H1 (cell line): ENCODE measurements around the gene MATN4. TPM values are rescaled to one million over a fixed set of nuclear protein-coding genes. Genes with fewer than 3 reads are reported as not detected.

Experiments
- CTCF ChIA-PET: fragments of 300-600 bp; sonication (Branson Sonifier 250); formaldehyde crosslinking; loops from one replicate; lab custom pipeline; 2021; ENCODE audit not compliant: partially characterized antibody; lab: Charles Lee
- POLR2A ChIA-PET: fragments of 300-600 bp; sonication (Branson Sonifier 250); formaldehyde crosslinking; loops from one replicate; lab custom pipeline; 2021; ENCODE audit warnings: inconsistent platforms; ENCODE audit not compliant: partially characterized antibody; lab: Charles Lee
- DNase-seq, 2 experiments: peaks; one replicate each; pipeline versions ENCODE4 v3.0.0 to v3.0.0-alpha.2; 2010 to 2022; ENCODE audit warnings: low spot score in 2 of 2, low read depth in 1 of 2, mixed read lengths in 1 of 2
- FAIRE-seq: peaks from 2 replicates; lab custom pipeline; 2011; peaks lifted over from hg19 to GRCh38; lab: Jason Lieb, UNC
- H2AFZ ChIP-seq: 2 replicates; pipeline ENCODE4 v1.8.1; 2012; ENCODE audit warnings: low read length, inconsistent platforms
- H2AK5ac ChIP-seq: 2 replicates; pipeline ENCODE4 v1.6.1; 2013; ENCODE audit warnings: low read depth, low read length
- H2BK120ac ChIP-seq: replicated peaks from 2 replicates; pipeline ENCODE3; 2013; ENCODE audit warnings: low read depth, low read length, inconsistent platforms
- H2BK12ac ChIP-seq: 2 replicates; pipeline ENCODE4 v1.6.1; 2013; ENCODE audit warnings: low read depth, low read length
- H2BK15ac ChIP-seq: 2 replicates; pipeline ENCODE4 v1.6.1; 2013; ENCODE audit warnings: low read length
- H2BK20ac ChIP-seq: 2 replicates; pipeline ENCODE4 v1.6.1; 2013; ENCODE audit warnings: low read length
- H2BK5ac ChIP-seq: 2 replicates; pipeline ENCODE4 v1.6.1; 2013; ENCODE audit warnings: low read depth, low read length
- H3K14ac ChIP-seq: 2 replicates; pipeline ENCODE4 v1.6.1; 2013; ENCODE audit warnings: inconsistent platforms; ENCODE audit not compliant: insufficient read length
- H3K18ac ChIP-seq: 2 replicates; pipeline ENCODE4 v1.6.1; 2013; ENCODE audit warnings: low read length; ENCODE audit errors: extremely low read depth
- H3K23ac ChIP-seq: 2 replicates; pipeline ENCODE4 v1.6.1; 2013; ENCODE audit warnings: inconsistent platforms; ENCODE audit not compliant: insufficient read length
- H3K23me2 ChIP-seq: 2 replicates; pipeline ENCODE4 v1.6.1; 2013; ENCODE audit warnings: low read depth, low read length
- H3K27ac ChIP-seq: 2 replicates; pipeline ENCODE4 v1.6.1; 2011; ENCODE audit warnings: low read depth, low read length, inconsistent platforms
- H3K27me3 ChIP-seq, 4 experiments: replicated peaks in 1 of 4; 1 replicate in 1 of 4; 2 replicates in 3 of 4; pipeline versions ENCODE4 v1.6.1 to v1.8.1; 2011 to 2013; ENCODE audit warnings: low read length in 3 of 4, mild to moderate bottlenecking in 3 of 4, inconsistent platforms in 2 of 4, mixed read lengths in 2 of 4, moderate library complexity in 1 of 4; ENCODE audit not compliant: control insufficient read depth in 3 of 4, insufficient read depth in 3 of 4; ENCODE audit errors: extremely low read depth in 1 of 4
- H3K36me3 ChIP-seq, 4 experiments: 2 replicates each; pipeline versions ENCODE4 v1.6.1 to v1.8.1; 2011 to 2013; ENCODE audit warnings: mild to moderate bottlenecking in 4 of 4, low read length in 3 of 4, moderate library complexity in 2 of 4, control low read depth in 1 of 4, inconsistent platforms in 1 of 4; ENCODE audit not compliant: insufficient read depth in 4 of 4, control insufficient read depth in 2 of 4
- H3K4ac ChIP-seq: replicated peaks from 2 replicates; pipeline ENCODE3; 2013; ENCODE audit warnings: low read length, low read depth, mixed read lengths, inconsistent platforms; ENCODE audit not compliant: insufficient read length
- H3K4me1 ChIP-seq, 4 experiments: replicated peaks in 1 of 4; 1 replicate in 1 of 4; 2 replicates in 3 of 4; pipeline versions ENCODE4 v1.6.1 to v1.8.1; 2011 to 2013; ENCODE audit warnings: low read length in 3 of 4, inconsistent platforms in 2 of 4, mixed read lengths in 1 of 4; ENCODE audit not compliant: insufficient read depth in 4 of 4, control insufficient read depth in 3 of 4
- H3K4me2 ChIP-seq, 2 experiments: 2 replicates each; pipeline versions ENCODE4 v1.6.1 to v1.8.1; 2011 to 2013; ENCODE audit warnings: low read depth in 2 of 2, low read length in 2 of 2, control low read depth in 1 of 2, inconsistent platforms in 1 of 2, mild to moderate bottlenecking in 1 of 2; ENCODE audit not compliant: insufficient read depth in 1 of 2
- H3K4me3 ChIP-seq, 4 experiments: fragments of 200-600, 300-600 bp in 1 of 4; sonication (generic), shearing (Covaris generic), sonication (Bioruptor Twin) in 1 of 4; 2 replicates each; pipeline versions ENCODE4 v1.5.1 to v1.8.1; 2011 to 2016; ENCODE audit warnings: low read length in 4 of 4, low read depth in 3 of 4, control low read depth in 2 of 4, inconsistent platforms in 2 of 4, mild to moderate bottlenecking in 2 of 4, mixed read lengths in 1 of 4, moderate library complexity in 1 of 4; ENCODE audit not compliant: insufficient read depth in 2 of 4; ENCODE audit errors: extremely low read depth in 1 of 4
- H3K56ac ChIP-seq: replicated peaks from 2 replicates; pipeline ENCODE3; 2013; ENCODE audit warnings: low read depth, mild to moderate bottlenecking, mixed read lengths, low read length, inconsistent platforms; ENCODE audit not compliant: insufficient read length
- H3K79me1 ChIP-seq: 2 replicates; pipeline ENCODE4 v1.6.1; 2013; ENCODE audit warnings: low read depth, low read length, control low read depth
- H3K79me2 ChIP-seq, 2 experiments: 2 replicates each; pipeline versions ENCODE4 v1.6.1 to v1.8.1; 2012 to 2013; ENCODE audit warnings: low read length in 2 of 2, mild to moderate bottlenecking in 2 of 2, inconsistent platforms in 1 of 2; ENCODE audit not compliant: insufficient read depth in 2 of 2, control insufficient read depth in 1 of 2
- H3K9ac ChIP-seq, 4 experiments: replicated peaks in 1 of 4; 1 replicate in 1 of 4; 2 replicates in 3 of 4; pipeline versions ENCODE4 v1.6.1 to v1.8.1; 2011 to 2013; ENCODE audit warnings: low read depth in 3 of 4, low read length in 3 of 4, control low read depth in 2 of 4, mild to moderate bottlenecking in 2 of 4, moderate library complexity in 2 of 4, inconsistent platforms in 1 of 4; ENCODE audit errors: extremely low read depth in 1 of 4
- H3K9me3 ChIP-seq, 2 experiments: 2 replicates each; pipeline versions ENCODE4 v1.6.1 to v1.8.1; 2012 to 2013; ENCODE audit warnings: mild to moderate bottlenecking in 2 of 2, moderate library complexity in 2 of 2, control low read depth in 1 of 2, inconsistent platforms in 1 of 2, low read depth in 1 of 2, low read length in 1 of 2, mixed read lengths in 1 of 2; ENCODE audit not compliant: insufficient read depth in 2 of 2
- H4K20me1 ChIP-seq, 2 experiments: replicated peaks in 1 of 2; 2 replicates each; pipeline versions ENCODE3 to v1.8.1; 2011 to 2013; ENCODE audit warnings: inconsistent platforms in 2 of 2, low read length in 2 of 2, mild to moderate bottlenecking in 1 of 2; ENCODE audit not compliant: insufficient read depth in 2 of 2, control insufficient read depth in 1 of 2
- H4K5ac ChIP-seq: 2 replicates; pipeline ENCODE4 v1.6.1; 2013; ENCODE audit warnings: low read length, low read depth, mixed read lengths, inconsistent platforms; ENCODE audit not compliant: insufficient read length
- H4K8ac ChIP-seq: 2 replicates; pipeline ENCODE4 v1.8.0; 2013; ENCODE audit warnings: mild to moderate bottlenecking, moderate library complexity, low read length, inconsistent platforms; ENCODE audit not compliant: insufficient read depth; ENCODE audit errors: extremely low read depth
- H4K91ac ChIP-seq: replicated peaks from 2 replicates; pipeline ENCODE3; 2013; ENCODE audit warnings: low read length, mixed read lengths, inconsistent platforms; ENCODE audit not compliant: insufficient read length
- CBX5 ChIP-seq: fragments of 300-800, 300-1000 bp; sonication (generic); IDR thresholded peaks from 2 replicates; pipeline ENCODE4 v1.7.1; 2016; ENCODE audit warnings: antibody characterized with exemption, low read length, low read depth
- KDM4A ChIP-seq: IDR thresholded peaks from one replicate; pipeline ENCODE4 v1.7.1; 2012; ENCODE audit warnings: low read depth, mild to moderate bottlenecking, moderate library complexity, low read length, inconsistent platforms; ENCODE audit not compliant: severe bottlenecking
- POLR2AphosphoS5 ChIP-seq: IDR thresholded peaks from 2 replicates; pipeline ENCODE4 v1.6.1; 2011; ENCODE audit warnings: low read depth, low read length
- POU5F1 ChIP-seq: IDR thresholded peaks from 2 replicates; pipeline ENCODE4 v1.6.1; 2011; ENCODE audit warnings: low read depth, mild to moderate bottlenecking, low read length, moderate library complexity
- RXRA ChIP-seq: IDR thresholded peaks from 2 replicates; pipeline ENCODE4 v1.6.1; 2011; ENCODE audit warnings: low read depth, mild to moderate bottlenecking, low read length, moderate library complexity; ENCODE audit not compliant: insufficient read depth
- SIRT6 ChIP-seq: IDR thresholded peaks from one replicate; pipeline ENCODE4 v1.7.1; 2012; ENCODE audit warnings: low read length, inconsistent platforms
- SP4 ChIP-seq: IDR thresholded peaks from 2 replicates; pipeline ENCODE4 v1.6.1; 2012; ENCODE audit warnings: low read length, inconsistent platforms
- SRF ChIP-seq: IDR thresholded peaks from 2 replicates; pipeline ENCODE4 v1.6.1; 2011; ENCODE audit warnings: mild to moderate bottlenecking, low read depth, low read length, moderate library complexity
- TCF12 ChIP-seq: IDR thresholded peaks from 2 replicates; pipeline ENCODE4 v1.6.1; 2011; ENCODE audit warnings: low read depth, mild to moderate bottlenecking, low read length
- YY1 ChIP-seq: IDR thresholded peaks from 2 replicates; pipeline ENCODE4 v1.6.1; 2011; ENCODE audit warnings: low read depth, mild to moderate bottlenecking, low read length
- WGBS, 2 experiments: shearing (Covaris generic) in 1 of 2; methylation state at CpG; one replicate each; pipeline versions ENCODE4 v1.1.6 to v1.1.7; 2013 to 2015; ENCODE audit warnings: low lambda C conversion rate in 2 of 2, mixed read lengths in 2 of 2, inconsistent platforms in 1 of 2, low coverage in 1 of 2, missing lambda C conversion rate in 1 of 2; ENCODE audit not compliant: insufficient replicate concordance in 2 of 2, insufficient coverage in 1 of 2, insufficient read length in 1 of 2; ENCODE audit errors: extremely low coverage in 1 of 2, missing lambda C conversion rate in 1 of 2; 5-methylcytosine and 5-hydroxymethylcytosine counted together
- polyA plus RNA-seq, 7 experiments: library from polyadenylated mRNA; depleted of rRNA in 3 of 7; stranded (reverse) in 5 of 7; unstranded in 2 of 7; fragments of >200 nt in 5 of 7; fragments of 200-250 nt in 2 of 7; gene quantifications; 1 replicate in 5 of 7; 2 replicates in 1 of 7; 4 replicates in 1 of 7; pipeline versions ENCODE4 v1.2.1 to v1.2.3, GENCODE V29; 2011 to 2013; ENCODE audit warnings: missing spikeins in 2 of 7, mixed read lengths in 2 of 7
- total RNA-seq: library from RNA; stranded (reverse); fragmentation: NEBNext Ultra II Directional; extraction: Animal tissue kit (Norgen Biotek cat#: 25700); gene quantifications from 2 replicates; pipeline ENCODE4 v1.2.1, GENCODE V29; 2021
- TF ChIP-seq, protein P1 (sequence below): IDR thresholded peaks from 2 replicates; pipeline ENCODE4 v1.6.1; 2011; ENCODE audit warnings: low read depth, mild to moderate bottlenecking, low read length; ENCODE audit not compliant: insufficient read depth

MATN4 gene
- total and polyA plus RNA-seq, 2 of the 8 experiments (the other 6 are each of a cell fraction or from before 2014, with no cell fraction given) = 2.1 to 4.4 TPM

DNA sequence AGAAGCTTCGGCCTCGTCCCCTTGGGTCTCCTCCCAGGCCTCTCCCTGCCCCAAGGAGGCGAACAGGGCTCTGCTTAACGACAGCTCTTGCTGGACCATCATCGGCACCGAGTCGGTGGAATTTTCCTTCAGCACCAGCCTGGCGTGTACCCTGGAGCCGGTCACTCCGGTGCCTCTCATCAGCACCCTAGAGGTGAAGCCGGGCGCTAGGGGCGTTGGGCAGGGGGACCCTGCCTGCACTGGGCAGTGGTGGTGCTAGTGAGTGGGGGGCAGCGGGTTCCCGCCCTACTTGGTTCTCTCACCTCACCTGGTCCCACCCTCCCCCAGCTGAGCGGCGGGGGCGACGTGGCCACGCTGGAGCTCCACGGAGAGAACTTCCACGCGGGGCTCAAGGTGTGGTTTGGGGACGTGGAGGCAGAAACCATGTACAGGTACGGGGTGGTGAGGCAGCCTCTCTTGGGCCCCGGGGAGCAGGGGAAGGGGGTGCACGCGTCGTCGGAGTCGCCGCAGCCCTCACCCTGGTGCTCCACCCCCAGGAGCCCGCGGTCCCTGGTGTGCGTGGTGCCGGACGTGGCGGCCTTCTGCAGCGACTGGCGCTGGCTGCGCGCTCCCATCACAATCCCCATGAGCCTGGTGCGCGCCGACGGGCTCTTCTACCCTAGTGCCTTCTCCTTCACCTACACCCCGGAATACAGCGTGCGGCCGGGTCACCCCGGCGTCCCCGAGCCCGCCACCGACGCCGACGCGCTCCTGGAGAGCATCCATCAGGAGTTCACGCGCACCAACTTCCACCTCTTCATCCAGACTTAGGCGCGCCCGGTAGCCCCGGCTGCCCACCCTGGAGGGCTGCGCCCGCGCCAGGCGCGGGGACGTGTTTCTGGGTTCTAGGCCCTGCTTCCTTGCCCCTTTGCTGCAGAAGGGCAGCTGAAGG is 8.3 kb upstream of the MATN4 start:
- no peaks in the 10 kb centered on the region for H4K20me1 ChIP-seq
- peaks cover 0 to 2% (median 0%) of the 10 kb centered on the region in 4 experiments; a peak in 2 of 7 replicates for H3K4me1 ChIP-seq
- FAIRE-seq (no peak), DNase-seq (no peak)
- ChIA-PET CTCF (interaction anchor here (0.7 to 13.3 kb wide), 14 partner anchors 15 to 453 kb away, joined by 3 to 156 read pairs (median 4); partner anchors contain the start of genes SYS1 and TP53TG5), POLR2A (interaction anchor here (0.7 to 1.7 kb wide), 7 partner anchors 18 to 109 kb away, joined by 3 to 4 read pairs (median 3); partner anchors contain the start of genes SDC4 and SYS1)
- H3K23me2 ChIP-seq = peaks cover 4% of the 10 kb centered on the region; the same call in 1 of the 2 replicates
- no peak overlapping the region for H3K27ac ChIP-seq
- no peak overlapping the region for H3K4ac ChIP-seq
- H2BK20ac ChIP-seq = no peak overlapping the region
- H4K91ac ChIP-seq = no peak overlapping the region
- H3K79me2 ChIP-seq = no peaks in the 10 kb centered on the region
- H2BK5ac ChIP-seq = no peak overlapping the region
- H3K4me2 ChIP-seq = no peak overlapping the region
- H2BK15ac ChIP-seq = no peak overlapping the region
- 95% methylated on average over 71 of the region's 71 CpGs; no CpG with 5 or more reads in 1 of the 2 experiments for WGBS, 2 experiments
- no peak overlapping the region for H4K5ac ChIP-seq
- no peak overlapping the region for H3K9ac ChIP-seq
- H3K79me1 ChIP-seq = no peaks in the 10 kb centered on the region
- H2BK120ac ChIP-seq = no peak overlapping the region
- H3K9me3 ChIP-seq = no peaks in the 10 kb centered on the region
- H2AFZ ChIP-seq = no peak overlapping the region
- no peak overlapping the region for H3K14ac ChIP-seq
- H3K27me3 ChIP-seq = peaks cover 0 to 6% (median 3%) of the 10 kb centered on the region in 4 experiments; a peak in 2 of 7 replicates
- no peaks in the 10 kb centered on the region for H3K36me3 ChIP-seq
- no peak overlapping the region for H2AK5ac ChIP-seq
- no peak overlapping the region for H4K8ac ChIP-seq
- H3K23ac ChIP-seq = no peak overlapping the region
- H3K56ac ChIP-seq = no peak overlapping the region
- H2BK12ac ChIP-seq = no peak overlapping the region
- H3K18ac ChIP-seq = no peak overlapping the region
- H3K4me3 ChIP-seq = no peak overlapping the region
- TF ChIP-seq YY1 (no peak), SP4 (no peak), RXRA (no peak), SRF (no peak), POU5F1 (no peak), SIRT6 (no peak), POLR2AphosphoS5 (no peak), KDM4A (no peak), CBX5 (no peak), TCF12 (no peak)
- TF ChIP-seq, protein P1, sequence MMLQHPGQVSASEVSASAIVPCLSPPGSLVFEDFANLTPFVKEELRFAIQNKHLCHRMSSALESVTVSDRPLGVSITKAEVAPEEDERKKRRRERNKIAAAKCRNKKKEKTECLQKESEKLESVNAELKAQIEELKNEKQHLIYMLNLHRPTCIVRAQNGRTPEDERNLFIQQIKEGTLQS = no peak
